Lung (tissue), 12 donors: Measurements from ENCODE around the gene TGFB1I1. TPM values are rescaled to one million over a fixed set of nuclear protein-coding genes. Genes with fewer than 3 reads are reported as not detected.
A peak's percentile ranks its signal among the peaks of the same experiment; 100 is the strongest.

ENCODE experiments used
- ATAC-seq: fragments of 200-7000 bp; cut with Tn5 transposase; one replicate; pipeline ENCODE4 v1.9.1; 2020; ENCODE audit warnings: moderate number of reproducible peaks; ENCODE audit not compliant: insufficient read depth, low FRiP score
- DNase-seq, 3 donors: peaks; one replicate each; pipeline ENCODE4 v3.0.0-alpha.2; 2013 to 2017
- H3K27ac ChIP-seq, 2 donors: one replicate each; pipeline ENCODE4 v1.5.1; 2013; ENCODE audit warnings: mild to moderate bottlenecking in 2 of 2, moderate library complexity in 2 of 2, control low read depth in 1 of 2, inconsistent platforms in 1 of 2, low read depth in 1 of 2, low read length in 1 of 2
- H3K27me3 ChIP-seq, 3 donors: one replicate each; pipeline ENCODE4 v1.5.1; 2013; ENCODE audit warnings: low read length in 2 of 3; ENCODE audit not compliant: control insufficient read depth in 3 of 3, insufficient read depth in 3 of 3
- H3K36me3 ChIP-seq, 4 donors: one replicate each; pipeline ENCODE4 v1.5.1; 2013; ENCODE audit warnings: low read length in 4 of 4, mild to moderate bottlenecking in 1 of 4, moderate library complexity in 1 of 4; ENCODE audit not compliant: control insufficient read depth in 4 of 4, insufficient read depth in 4 of 4
- H3K4me1 ChIP-seq, 5 donors: one replicate each; pipeline ENCODE4 v1.5.1; 2013; ENCODE audit warnings: low read length in 5 of 5, mild to moderate bottlenecking in 2 of 5, moderate library complexity in 1 of 5; ENCODE audit not compliant: control insufficient read depth in 5 of 5, insufficient read depth in 5 of 5
- H3K4me3 ChIP-seq: one replicate; pipeline ENCODE4 v1.5.1; 2013; ENCODE audit warnings: mild to moderate bottlenecking, control low read depth, moderate library complexity
- H3K9ac ChIP-seq, 2 donors: one replicate each; pipeline ENCODE4 v1.5.1; 2013; ENCODE audit warnings: low read length in 2 of 2, control low read depth in 1 of 2; ENCODE audit not compliant: insufficient read depth in 1 of 2
- H3K9me3 ChIP-seq, 4 donors: one replicate each; pipeline ENCODE4 v1.5.1; 2013; ENCODE audit warnings: low read length in 3 of 4, mild to moderate bottlenecking in 1 of 4, moderate library complexity in 1 of 4; ENCODE audit not compliant: control insufficient read depth in 4 of 4, insufficient read depth in 3 of 4
- CTCF ChIP-seq: IDR thresholded peaks from 2 replicates; pipeline ENCODE4 v1.5.1; 2012; ENCODE audit warnings: mild to moderate bottlenecking; ENCODE audit errors: control extremely low read depth, extremely low read depth
- WGBS, 2 donors: extraction: QIAGEN DNeasy Blood & Tissue Kit; methylation state at CpG; one replicate each; pipeline ENCODE4 v1.1.7; 2013; 5-methylcytosine and 5-hydroxymethylcytosine counted together
- polyA plus RNA-seq, 2 donors: library from polyadenylated mRNA; stranded (reverse); fragments of 200-250 nt; gene quantifications; one replicate each; pipeline ENCODE4 v1.2.1, GENCODE V29; 2013
- total RNA-seq, 2 donors: library from RNA; depleted of rRNA in 1 of 2; stranded (reverse); fragments of >200 nt in 1 of 2; gene quantifications; one replicate each; pipeline ENCODE4 v1.2.1, GENCODE V29; 2014 to 2021
- donor health status: control.
- donor health status: control.
- donor health status: Bipolar disorder and iron deficiency.
- donor health status: healthy.
- donor health status: DM: yes; HTN: yes; CAD: no.

TGFB1I1 gene
- total and polyA plus RNA-seq, 4 donors = 25.1 to 58.9 (median 37.6) TPM

- Histone ChIP-seq H3K36me3 (peaks cover 0 to 9% (median 6%) of the 10 kb centered on the region in 4 donors), H3K4me1 (peaks cover 12 to 32% (median 19%) of the 10 kb centered on the region in 5 donors), H3K27ac (peak overlapping the region; percentile 99 to 100), H3K9ac (peak overlapping the region; percentile 77 to 90), H3K27me3 (no peaks in the 10 kb centered on the region), H3K9me3 (no peaks in the 10 kb centered on the region), H3K4me3 (peak overlapping the region; percentile 77)
- DNase-seq = peak in 1 of 3 donors; percentile 43
- ATAC-seq = no peak
- no peak for TF ChIP-seq CTCF
- WGBS, 2 donors = 0 to 2% methylated on average over 42 of the region's 42 CpGs
These were observed 13.7 kb upstream of the TGFB1I1 start for GRCh38 chr16:31458073-31458843.

GRCh38 chr16:31458844-31459686, 12.9 kb upstream of the TGFB1I1 start, which contains the start of gene ARMC5:
Gene ARMC5 (plus strand): TSS chr16:31459501. CDS start chr16:31459525, 24 bp downstream.
- Histone ChIP-seq H3K36me3 (peaks cover 0 to 12% (median 8%) of the 10 kb centered on the region in 4 donors), H3K27me3 (no peaks in the 10 kb centered on the region), H3K27ac (peak within 1 kb of the TSS; percentile 99 to 100), H3K9me3 (no peaks in the 10 kb centered on the region), H3K4me1 (peaks cover 7 to 28% (median 13%) of the 10 kb centered on the region in 5 donors), H3K4me3 (peak within 1 kb of the TSS; percentile 77), H3K9ac (peak within 1 kb of the TSS; percentile 85 to 92)
- DNase-seq (peak; percentile 98 to 99 (median 99)), ATAC-seq (peak; percentile 90)
- 0% methylated on average over 81 to 91 of the region's 91 CpGs for WGBS, 2 donors
- no peak for TF ChIP-seq CTCF

- peaks cover 0 to 19% (median 10%) of the 10 kb centered on the region in 4 donors for H3K36me3 ChIP-seq
- peak overlapping the region; percentile 85 to 92 for H3K9ac ChIP-seq
- DNase-seq = peak; percentile 100
- WGBS, 2 donors = 3 to 4% methylated on average over 57 to 61 of the region's 61 CpGs
- no peak for TF ChIP-seq CTCF
- H3K4me1 ChIP-seq = peaks cover 7 to 28% (median 13%) of the 10 kb centered on the region in 5 donors
- peak; percentile 94 for ATAC-seq
- no peaks in the 10 kb centered on the region for H3K27me3 ChIP-seq
- peak overlapping the region; percentile 77 for H3K4me3 ChIP-seq
- H3K27ac ChIP-seq = peak overlapping the region; percentile 99 to 100
- H3K9me3 ChIP-seq = no peaks in the 10 kb centered on the region
These were observed 12.0 kb upstream of the TGFB1I1 start for GRCh38 chr16:31459687-31460581.
